MM.1S (cell line): Measurements from ENCODE around the gene PRKAA2.

Experiments used
- DNase-seq: peaks from one replicate; pipeline ENCODE4 v3.0.0-alpha.2; 2015
- H2AFZ ChIP-seq: fragments of 300-600 bp; sonication (generic); 2 replicates; pipeline ENCODE4 v1.6.0; 2016; ENCODE audit warnings: antibody characterized with exemption, low read length
- H3F3A ChIP-seq: fragments of 300-600 bp; sonication (generic); 2 replicates; pipeline ENCODE4 v1.6.1; 2016; ENCODE audit warnings: mild to moderate bottlenecking, antibody characterized with exemption, low read length, moderate library complexity, mixed read lengths; ENCODE audit not compliant: insufficient read depth
- H3K27ac ChIP-seq: fragments of 300-600 bp; sonication (generic); 2 replicates; pipeline ENCODE4 v1.5.1; 2016; ENCODE audit warnings: mild to moderate bottlenecking, low read length
- H3K27me3 ChIP-seq: fragments of 300-600 bp; sonication (generic); replicated peaks from 2 replicates; pipeline ENCODE4 v1.6.0; 2016; ENCODE audit warnings: low read length; ENCODE audit not compliant: insufficient read depth
- H3K36me3 ChIP-seq: fragments of 300-600 bp; sonication (generic); replicated peaks from 2 replicates; pipeline ENCODE4 v1.6.1; 2016; ENCODE audit warnings: mild to moderate bottlenecking, low read length, mixed read lengths; ENCODE audit not compliant: insufficient read depth
- H3K4me1 ChIP-seq: fragments of 300-600 bp; sonication (generic); 2 replicates; pipeline ENCODE4 v1.6.1; 2016; ENCODE audit warnings: low read length, mixed read lengths
- H3K4me2 ChIP-seq: fragments of 300-600 bp; sonication (generic); 2 replicates; pipeline ENCODE4 v1.6.0; 2016; ENCODE audit warnings: low read depth, low read length
- H3K4me3 ChIP-seq: fragments of 300-600 bp; sonication (generic); 2 replicates; pipeline ENCODE4 v1.5.1; 2016; ENCODE audit warnings: low read length, mixed read lengths
- H3K79me2 ChIP-seq: fragments of 300-600 bp; sonication (generic); 2 replicates; pipeline ENCODE4 v1.6.1; 2016; ENCODE audit warnings: mixed run types, low read length, mixed read lengths
- H3K9ac ChIP-seq: fragments of 300-600 bp; sonication (generic); 2 replicates; pipeline ENCODE4 v1.6.1; 2016; ENCODE audit warnings: low read length, mixed read lengths
- H3K9me2 ChIP-seq: fragments of 300-600 bp; sonication (generic); replicated peaks from 2 replicates; pipeline ENCODE4 v1.6.1; 2016; ENCODE audit warnings: mild to moderate bottlenecking, low read length, mixed read lengths; ENCODE audit not compliant: insufficient read depth
- H3K9me3 ChIP-seq: fragments of 300-600 bp; sonication (generic); replicated peaks from 2 replicates; pipeline ENCODE4 v1.6.1; 2016; ENCODE audit warnings: mild to moderate bottlenecking, low read length, mixed read lengths; ENCODE audit not compliant: insufficient read depth
- H4K20me1 ChIP-seq: fragments of 300-600 bp; sonication (generic); 2 replicates; pipeline ENCODE4 v1.6.1; 2016; ENCODE audit warnings: mild to moderate bottlenecking, low read length, moderate library complexity, mixed read lengths; ENCODE audit not compliant: insufficient read depth
- EZH2 ChIP-seq: fragments of 300-600 bp; sonication (generic); optimal IDR thresholded peaks from 2 replicates; pipeline ENCODE3; 2017; ENCODE audit warnings: low read depth, mild to moderate bottlenecking, antibody characterized with exemption, low read length, mixed read lengths
- EZH2phosphoT487 ChIP-seq: fragments of 300-600 bp; sonication (generic); IDR thresholded peaks from 2 replicates; pipeline ENCODE4 v1.6.1; 2018; ENCODE audit warnings: antibody characterized with exemption, low read length
- TF ChIP-seq, protein P1 (sequence below): fragments of 300-600 bp; sonication (generic); IDR thresholded peaks from 2 replicates; pipeline ENCODE4 v1.5.1; 2016; ENCODE audit warnings: antibody characterized with exemption, low read length, mixed read lengths

The PRKAA2 gene

GRCh38 chr1:56634981-56635380 lies 10.1 kb upstream of the PRKAA2 start:
- Histone ChIP-seq H3K36me3 (no peaks in the 10 kb centered on the region), H3K9me3 (no peaks in the 10 kb centered on the region), H3K9ac (no peak overlapping the region), H4K20me1 (no peaks in the 10 kb centered on the region), H2AFZ (no peak overlapping the region), H3K4me1 (no peaks in the 10 kb centered on the region), H3K27me3 (no peaks in the 10 kb centered on the region), H3K4me3 (no peak overlapping the region), H3K79me2 (no peaks in the 10 kb centered on the region), H3K4me2 (no peak overlapping the region), H3K27ac (no peak overlapping the region), H3K9me2 (no peaks in the 10 kb centered on the region), H3F3A (no peaks in the 10 kb centered on the region)
- no peak for DNase-seq
- TF ChIP-seq EZH2phosphoT487 = no peak
- no peak for TF ChIP-seq EZH2
- TF ChIP-seq, protein P1, sequence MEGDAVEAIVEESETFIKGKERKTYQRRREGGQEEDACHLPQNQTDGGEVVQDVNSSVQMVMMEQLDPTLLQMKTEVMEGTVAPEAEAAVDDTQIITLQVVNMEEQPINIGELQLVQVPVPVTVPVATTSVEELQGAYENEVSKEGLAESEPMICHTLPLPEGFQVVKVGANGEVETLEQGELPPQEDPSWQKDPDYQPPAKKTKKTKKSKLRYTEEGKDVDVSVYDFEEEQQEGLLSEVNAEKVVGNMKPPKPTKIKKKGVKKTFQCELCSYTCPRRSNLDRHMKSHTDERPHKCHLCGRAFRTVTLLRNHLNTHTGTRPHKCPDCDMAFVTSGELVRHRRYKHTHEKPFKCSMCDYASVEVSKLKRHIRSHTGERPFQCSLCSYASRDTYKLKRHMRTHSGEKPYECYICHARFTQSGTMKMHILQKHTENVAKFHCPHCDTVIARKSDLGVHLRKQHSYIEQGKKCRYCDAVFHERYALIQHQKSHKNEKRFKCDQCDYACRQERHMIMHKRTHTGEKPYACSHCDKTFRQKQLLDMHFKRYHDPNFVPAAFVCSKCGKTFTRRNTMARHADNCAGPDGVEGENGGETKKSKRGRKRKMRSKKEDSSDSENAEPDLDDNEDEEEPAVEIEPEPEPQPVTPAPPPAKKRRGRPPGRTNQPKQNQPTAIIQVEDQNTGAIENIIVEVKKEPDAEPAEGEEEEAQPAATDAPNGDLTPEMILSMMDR = no peak

- Histone ChIP-seq H3F3A (no peaks in the 10 kb centered on the region), H4K20me1 (no peaks in the 10 kb centered on the region), H2AFZ (no peak overlapping the region), H3K9me3 (no peaks in the 10 kb centered on the region), H3K9me2 (no peaks in the 10 kb centered on the region), H3K36me3 (no peaks in the 10 kb centered on the region), H3K4me1 (no peaks in the 10 kb centered on the region), H3K27ac (no peak overlapping the region), H3K4me2 (no peak overlapping the region), H3K9ac (no peak overlapping the region), H3K4me3 (no peak overlapping the region), H3K79me2 (no peaks in the 10 kb centered on the region), H3K27me3 (no peaks in the 10 kb centered on the region)
- DNase-seq = no peak
- TF ChIP-seq EZH2phosphoT487 = no peak
- TF ChIP-seq, protein P1 = no peak
- TF ChIP-seq EZH2 = no peak
Measured at GRCh38 chr1:56638248-56638647, 6.9 kb upstream of the PRKAA2 start.

DNA sequence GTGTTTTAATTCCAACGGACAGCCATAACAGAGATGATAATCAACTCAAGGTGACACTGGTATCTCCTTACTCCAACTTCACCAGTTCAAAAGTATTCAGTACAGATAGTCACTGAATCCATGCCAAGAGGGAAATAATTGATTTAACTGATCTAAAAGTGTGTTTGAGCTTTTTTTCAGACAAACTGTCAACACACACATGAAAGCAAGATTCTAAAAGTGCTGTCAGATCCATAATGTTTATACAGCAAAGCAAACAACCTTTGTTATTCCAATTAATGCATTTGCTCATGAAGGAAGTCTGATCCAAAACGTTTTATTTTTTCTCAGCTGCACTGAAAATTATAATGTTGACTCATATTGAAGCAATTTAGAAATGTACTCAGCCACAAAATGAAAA lies 5.9 kb upstream of the PRKAA2 start:
- H3K79me2 ChIP-seq = no peaks in the 10 kb centered on the region
- no peaks in the 10 kb centered on the region for H3K4me1 ChIP-seq
- no peaks in the 10 kb centered on the region for H3F3A ChIP-seq
- no peak overlapping the region for H3K27ac ChIP-seq
- H3K4me3 ChIP-seq = no peak overlapping the region
- no peaks in the 10 kb centered on the region for H3K36me3 ChIP-seq
- H2AFZ ChIP-seq = no peak overlapping the region
- H4K20me1 ChIP-seq = no peaks in the 10 kb centered on the region
- no peaks in the 10 kb centered on the region for H3K27me3 ChIP-seq
- H3K9me3 ChIP-seq = no peaks in the 10 kb centered on the region
- no peak overlapping the region for H3K4me2 ChIP-seq
- no peak for TF ChIP-seq EZH2phosphoT487
- no peak for TF ChIP-seq EZH2
- TF ChIP-seq, protein P1 = no peak
- no peaks in the 10 kb centered on the region for H3K9me2 ChIP-seq
- no peak overlapping the region for H3K9ac ChIP-seq
- DNase-seq = no peak

DNA sequence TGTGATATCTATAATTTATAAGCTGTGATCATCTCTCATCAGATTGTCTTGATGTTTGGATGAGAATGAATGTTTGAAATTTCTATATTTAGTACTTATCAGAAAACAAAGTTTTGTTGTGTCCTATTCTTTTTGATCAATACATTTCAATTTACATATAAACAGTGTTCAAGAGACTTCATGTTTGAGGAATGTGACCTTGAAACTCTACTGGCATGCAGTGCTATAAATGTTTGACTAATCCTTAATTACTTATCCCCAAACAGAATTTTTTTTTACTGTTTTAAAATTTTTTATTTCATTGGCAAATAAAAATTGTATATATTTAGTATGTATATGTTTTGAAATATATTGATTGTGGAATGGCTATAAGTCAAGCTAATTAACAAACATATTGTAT lies 1.5 kb upstream of the PRKAA2 start:
- no peaks in the 10 kb centered on the region for H3K27me3 ChIP-seq
- no peaks in the 10 kb centered on the region for H3F3A ChIP-seq
- no peak for TF ChIP-seq EZH2
- TF ChIP-seq, protein P1 = no peak
- no peak for TF ChIP-seq EZH2phosphoT487
- no peaks in the 10 kb centered on the region for H3K9me3 ChIP-seq
- H3K36me3 ChIP-seq = no peaks in the 10 kb centered on the region
- no peak overlapping the region for H3K4me3 ChIP-seq
- H3K79me2 ChIP-seq = no peaks in the 10 kb centered on the region
- no peaks in the 10 kb centered on the region for H4K20me1 ChIP-seq
- no peak for DNase-seq
- H2AFZ ChIP-seq = no peak overlapping the region
- no peak overlapping the region for H3K9ac ChIP-seq
- no peaks in the 10 kb centered on the region for H3K4me1 ChIP-seq
- H3K27ac ChIP-seq = no peak overlapping the region
- no peak overlapping the region for H3K4me2 ChIP-seq
- no peaks in the 10 kb centered on the region for H3K9me2 ChIP-seq
